Measurements from ENCODE around the gene EVL.

Gene EVL

GRCh38 chr14:100187247-100187833 is 122.1 kb downstream of the EVL start:
- no peak for DNase-seq
- TF ChIP-seq POLR2A (IDR thresholded peaks at IDR 0.05; ENCODE audit: low read length) = no peak

- TF ChIP-seq GATA1 (IDR thresholded peaks at IDR 0.05; ENCODE audit: low read depth, low read length) = no peak
- no peak for TF ChIP-seq POLR2A (IDR thresholded peaks at IDR 0.05; ENCODE audit: low read length)
- no peak for DNase-seq
These were observed 123.3 kb downstream of the EVL start for GRCh38 chr14:100188392-100189030.

- DNase-seq = no peak
- TF ChIP-seq GATA1 (IDR thresholded peaks at IDR 0.05; ENCODE audit: low read depth, low read length) = no peak
- TF ChIP-seq POLR2A (IDR thresholded peaks at IDR 0.05; ENCODE audit: low read length) = no peak
These were observed 124.9 kb downstream of the EVL start for GRCh38 chr14:100190126-100190525.

GRCh38 chr14:100191584-100192249 is 126.5 kb downstream of the EVL start:
- TF ChIP-seq POLR2A (IDR thresholded peaks at IDR 0.05; ENCODE audit: low read length) (no peak), GATA1 (IDR thresholded peaks at IDR 0.05; ENCODE audit: low read depth, low read length) (no peak)
- no peak for DNase-seq

GRCh38 chr14:100192250-100192671 is 127.0 kb downstream of the EVL start:
- TF ChIP-seq GATA1 (IDR thresholded peaks at IDR 0.05; ENCODE audit: low read depth, low read length) (no peak), POLR2A (IDR thresholded peaks at IDR 0.05; ENCODE audit: low read length) (no peak)
- peak in 1 of 2 experiments; percentile 47 for DNase-seq

GRCh38 chr14:100192672-100193416 is 127.6 kb downstream of the EVL start:
- peak; percentile 99 to 100 for DNase-seq
- TF ChIP-seq POLR2A (IDR thresholded peaks at IDR 0.05; ENCODE audit: low read length) (peak; percentile 68), GATA1 (IDR thresholded peaks at IDR 0.05; ENCODE audit: low read depth, low read length) (no peak)
